Testis (tissue), 2 donors: ENCODE measurements around the gene COL7A1.

ENCODE experiments used
- CTCF ChIP-seq, 3 experiments: fragments of 450-650 bp in 2 of 3; fragments of 200-600 bp in 1 of 3; sonication (generic) in 1 of 3; IDR thresholded peaks; one replicate each; pipeline ENCODE4 v1.5.1; 2016 to 2019; ENCODE audit warnings: antibody characterized with exemption in 3 of 3, mild to moderate bottlenecking in 2 of 3, moderate library complexity in 1 of 3
- POLR2A ChIP-seq: fragments of 450-650 bp; IDR thresholded peaks from one replicate; pipeline ENCODE4 v1.6.1; 2017; ENCODE audit warnings: antibody characterized with exemption, mild to moderate bottlenecking, moderate library complexity

GRCh38 chr3:48567500-48567899, 27.6 kb downstream of the COL7A1 start:
- TF ChIP-seq CTCF (IDR thresholded peaks at IDR 0.05) = no peak
- TF ChIP-seq POLR2A = no peak
